ENCODE measurements around the gene SPTAN1.
A peak's percentile ranks its signal among the peaks of the same experiment; 100 is the strongest.
"Not testable (repeated sequence)": the region's sequence is repeated elsewhere in the genome, so short reads cannot be mapped to it uniquely, and the experiment has no call there.

Gene SPTAN1

DNA sequence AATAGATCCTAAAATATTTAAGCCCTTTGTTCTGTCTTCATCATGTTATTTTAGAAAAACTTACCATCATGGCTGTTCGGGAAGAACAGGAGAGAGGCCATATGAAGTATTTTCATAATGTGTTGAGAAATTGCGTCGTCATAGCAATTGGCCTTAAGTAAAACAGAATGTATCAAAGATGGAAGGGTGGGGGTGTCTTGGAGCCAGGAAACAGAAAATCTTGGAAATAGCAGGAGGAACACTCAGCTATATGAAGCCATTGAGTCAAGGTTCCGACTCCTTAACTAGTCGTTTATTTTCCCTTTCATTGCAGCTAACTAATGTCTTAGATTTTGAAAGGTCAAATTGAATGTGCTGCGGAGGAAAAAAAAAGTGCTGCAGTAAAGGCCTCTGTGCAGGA is 1.3 kb downstream of the SPTAN1 start:
- DNase-seq: no peak

DNA sequence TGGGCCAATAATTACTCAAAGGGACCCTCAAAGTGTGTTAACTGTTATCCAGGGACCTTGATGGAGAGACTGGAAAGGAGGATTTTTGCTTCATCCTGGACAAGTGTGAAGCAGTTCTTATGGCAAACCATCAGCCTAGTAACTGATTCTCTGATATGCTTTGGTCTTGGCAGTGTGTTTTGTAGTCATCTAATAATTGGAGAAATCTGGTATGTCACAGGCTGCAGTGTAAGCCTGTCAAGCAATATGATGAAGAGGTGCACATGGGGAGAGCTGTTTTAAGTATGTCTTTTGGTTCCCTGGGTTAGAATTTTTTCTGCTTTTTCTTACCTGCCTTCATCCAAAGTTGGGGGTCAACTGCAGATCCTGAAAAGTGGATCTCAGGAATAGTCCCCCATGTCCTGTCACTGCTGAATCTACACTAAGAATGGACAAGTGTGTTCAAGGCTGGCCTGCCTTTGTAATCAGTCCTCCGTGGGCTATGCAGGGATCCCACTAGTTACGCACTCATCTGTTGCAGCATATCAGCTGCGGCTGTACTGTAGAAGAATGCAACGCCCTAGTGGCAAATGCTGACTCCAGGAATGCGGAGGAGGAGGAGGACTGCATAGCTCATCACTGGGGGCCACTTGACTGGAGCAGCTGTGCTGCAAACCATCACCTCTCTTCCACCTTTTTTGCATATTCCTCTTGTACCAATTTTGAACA is 1.9 kb downstream of the SPTAN1 start:
- DNase-seq: no peak

GRCh38 chr9:128555180-128555721 is 2.9 kb downstream of the SPTAN1 start:
- no peak for DNase-seq

- DNase-seq: no peak
Observed at GRCh38 chr9:128556276-128556675, 3.9 kb downstream of the SPTAN1 start.

- DNase-seq: no peak
Observed at GRCh38 chr9:128556926-128557634, 4.7 kb downstream of the SPTAN1 start.

DNA sequence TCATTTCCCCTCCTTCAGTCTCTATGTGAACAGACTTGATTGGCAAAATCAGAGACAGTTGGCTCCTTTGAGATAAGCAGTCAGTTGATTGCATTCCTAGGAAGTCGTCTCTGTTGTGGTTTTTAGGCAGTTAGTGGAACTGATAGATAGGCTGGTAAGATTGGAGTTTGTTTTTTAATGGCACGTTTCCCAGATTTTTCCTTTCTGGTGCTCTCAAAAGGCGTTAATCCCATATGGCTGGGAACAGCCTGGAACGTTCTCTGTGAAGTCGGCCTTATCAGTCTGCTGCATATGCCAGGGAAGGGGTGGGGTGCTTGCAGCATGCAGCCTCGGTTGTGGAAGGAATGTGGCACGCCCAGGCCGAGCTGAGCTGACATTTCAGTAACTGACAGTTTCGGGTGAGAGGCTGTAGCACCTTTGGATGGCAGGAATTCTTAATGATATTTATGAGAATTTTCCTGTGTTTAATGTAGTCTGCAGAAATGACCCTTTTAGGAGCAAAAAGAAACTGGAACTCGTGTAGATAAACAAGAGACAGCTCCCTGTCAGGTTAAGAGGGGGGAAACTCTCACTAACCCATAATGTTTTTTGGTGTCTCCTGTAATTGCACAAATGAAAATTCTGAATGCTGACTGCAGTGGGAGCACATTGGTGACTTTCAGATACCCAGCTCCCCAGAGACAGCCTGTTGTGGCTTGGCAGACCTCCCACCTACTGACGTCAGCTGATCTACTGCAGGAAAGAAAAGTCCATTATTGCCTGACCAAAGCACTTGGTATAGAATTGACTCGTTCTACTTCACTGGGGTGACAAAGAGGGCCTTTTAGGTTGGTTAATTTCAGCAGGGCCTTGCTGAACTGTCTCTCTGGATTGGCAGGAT is 6.3 kb downstream of the SPTAN1 start:
- peak; percentile 93 for DNase-seq

DNA sequence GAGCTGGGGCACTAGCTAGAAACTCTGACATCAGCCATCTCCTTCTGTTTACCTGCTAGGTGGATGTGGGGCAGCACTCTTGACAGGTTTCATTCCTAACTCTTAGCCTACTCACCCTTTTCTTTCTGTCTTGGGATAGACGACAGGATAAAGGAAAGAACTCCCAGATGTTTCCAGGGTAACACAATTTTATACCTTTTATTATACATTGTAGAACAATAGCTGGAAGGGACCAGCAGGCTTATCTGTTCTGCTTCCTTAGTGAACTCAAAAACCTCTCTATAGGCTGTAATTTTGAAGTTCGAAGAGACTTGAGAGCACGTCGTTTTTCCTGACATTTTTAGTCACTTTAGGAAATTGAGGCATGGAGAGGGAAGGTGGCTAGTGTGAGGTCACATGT is 13.2 kb downstream of the SPTAN1 start:
- DNase-seq: no peak

GRCh38 chr9:128568470-128569078 is 16.2 kb downstream of the SPTAN1 start:
- DNase-seq: peak; percentile 88

GRCh38 chr9:128575469-128575868 is 23.1 kb downstream of the SPTAN1 start:
- no peak for DNase-seq

- DNase-seq: no peak
Observed at GRCh38 chr9:128575916-128576315, 23.5 kb downstream of the SPTAN1 start.

DNA sequence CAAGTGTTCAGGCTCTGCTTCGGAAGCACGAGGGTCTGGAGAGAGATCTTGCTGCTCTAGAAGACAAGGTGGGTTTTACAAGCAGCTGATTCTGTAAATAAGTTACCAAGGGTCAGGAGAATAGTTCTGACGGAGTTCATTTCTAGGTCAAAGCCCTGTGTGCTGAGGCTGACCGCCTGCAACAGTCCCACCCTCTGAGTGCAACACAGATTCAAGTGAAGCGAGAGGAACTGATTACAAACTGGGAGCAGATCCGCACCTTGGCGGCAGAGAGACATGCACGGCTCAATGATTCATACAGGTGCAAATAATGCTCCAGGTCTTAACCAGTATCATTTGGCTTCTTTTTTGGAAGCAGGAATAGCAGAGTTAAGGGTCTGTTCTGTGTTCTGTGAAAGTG is 24.8 kb downstream of the SPTAN1 start:
- DNase-seq: no peak

- no peak for DNase-seq
Observed at GRCh38 chr9:128579194-128579593, 26.8 kb downstream of the SPTAN1 start.

GRCh38 chr9:128580731-128581130 is 28.3 kb downstream of the SPTAN1 start:
- no peak for DNase-seq

DNA sequence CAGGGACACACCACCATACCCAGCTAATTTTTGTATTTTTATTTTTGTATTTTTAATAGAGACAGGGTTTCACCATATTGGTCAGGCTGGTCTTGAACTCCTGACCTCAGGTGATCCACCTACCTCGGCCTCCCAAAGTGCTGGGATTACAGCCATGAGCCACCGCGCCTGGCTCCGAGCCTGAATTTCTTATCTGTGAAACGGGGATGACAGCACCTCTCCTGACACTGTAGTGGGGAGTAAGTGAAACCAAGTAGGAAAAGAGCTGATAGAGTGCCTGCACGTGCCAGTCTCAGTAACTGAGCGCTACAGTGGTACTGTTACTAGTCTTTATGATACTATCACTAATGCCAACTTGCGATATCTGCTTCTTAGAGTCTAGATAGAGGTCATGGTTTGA is 32.8 kb downstream of the SPTAN1 start:
- DNase-seq: not testable (repeated sequence)

- DNase-seq: not testable (repeated sequence)
Observed at GRCh38 chr9:128586934-128587333, 34.5 kb downstream of the SPTAN1 start.

DNA sequence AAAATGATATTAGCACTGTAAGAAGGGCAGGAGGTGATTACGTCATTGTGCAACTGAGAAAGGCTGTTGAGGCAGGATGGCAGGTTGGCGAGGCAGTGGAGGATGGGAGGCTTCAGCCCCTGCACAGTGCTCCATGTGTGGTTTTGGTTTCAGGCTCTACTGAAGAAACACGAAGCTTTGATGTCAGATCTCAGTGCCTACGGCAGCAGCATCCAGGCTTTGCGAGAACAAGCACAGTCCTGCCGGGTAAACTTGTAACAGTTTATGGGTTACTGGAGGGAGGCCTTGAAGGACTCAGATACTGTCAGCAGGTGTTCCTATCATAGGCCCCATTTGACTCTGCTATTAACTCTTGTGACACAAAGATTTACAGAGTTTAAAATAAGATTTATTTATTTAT is 35.1 kb downstream of the SPTAN1 start:
- DNase-seq: no peak

- DNase-seq: no peak
Observed at GRCh38 chr9:128588581-128589233, 36.3 kb downstream of the SPTAN1 start.

- DNase-seq: no peak
Observed at GRCh38 chr9:128593039-128593438, 40.7 kb downstream of the SPTAN1 start.

- no peak for DNase-seq
Observed at GRCh38 chr9:128593856-128594255, 41.5 kb downstream of the SPTAN1 start.

- no peak for DNase-seq
Observed at GRCh38 chr9:128595471-128595870, 43.1 kb downstream of the SPTAN1 start.

DNA sequence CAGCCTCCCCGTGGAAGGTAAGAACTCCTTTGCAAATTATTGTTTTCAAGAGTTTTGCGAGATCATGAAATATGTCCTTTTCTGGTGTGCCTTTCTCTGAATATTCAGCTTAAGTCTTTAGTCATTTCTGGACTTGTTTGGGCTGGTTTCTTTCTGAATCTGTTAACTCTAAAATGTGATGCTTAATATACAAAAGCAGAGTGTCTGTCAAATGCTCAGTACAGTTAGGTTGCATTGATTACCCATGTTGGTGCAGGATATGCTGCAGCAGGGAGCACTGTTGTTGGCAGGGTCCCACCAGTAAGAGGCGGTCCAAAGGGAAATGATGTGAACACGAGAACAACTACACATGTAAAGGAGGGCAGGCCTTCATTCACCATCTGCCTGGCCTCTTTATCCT is 47.7 kb downstream of the SPTAN1 start:
- DNase-seq: no peak

DNA sequence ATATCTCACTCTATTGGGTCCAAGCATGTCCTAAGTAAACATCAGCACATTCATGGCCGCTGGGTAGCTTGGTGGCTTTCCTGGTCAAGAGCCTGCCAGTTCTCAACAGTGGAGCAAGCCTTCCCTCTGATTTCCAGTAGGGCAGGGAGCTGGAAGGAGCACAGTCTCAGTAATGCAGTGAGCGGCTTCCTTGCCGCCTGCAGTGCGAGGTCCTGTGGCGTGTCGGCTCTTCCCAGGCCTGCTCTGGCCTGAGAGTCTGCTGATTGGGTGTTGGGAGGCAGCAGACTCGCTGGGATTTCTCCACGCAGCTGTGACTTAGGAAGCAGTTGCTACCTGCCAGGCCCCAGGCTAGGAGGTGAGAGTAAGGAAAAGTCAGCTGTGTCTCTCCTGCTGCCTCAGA is 51.3 kb downstream of the SPTAN1 start:
- no peak for DNase-seq

Data from NCI-H2029 (cell line).